ENCODE data around the gene CD59. TPM values are rescaled to one million over a fixed set of nuclear protein-coding genes. Genes with fewer than 3 reads are reported as not detected.

CD59 gene, protein sequence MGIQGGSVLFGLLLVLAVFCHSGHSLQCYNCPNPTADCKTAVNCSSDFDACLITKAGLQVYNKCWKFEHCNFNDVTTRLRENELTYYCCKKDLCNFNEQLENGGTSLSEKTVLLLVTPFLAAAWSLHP
- total RNA-seq = 10 to 100 TPM; 54.1 to 70.5 TPM

DNA sequence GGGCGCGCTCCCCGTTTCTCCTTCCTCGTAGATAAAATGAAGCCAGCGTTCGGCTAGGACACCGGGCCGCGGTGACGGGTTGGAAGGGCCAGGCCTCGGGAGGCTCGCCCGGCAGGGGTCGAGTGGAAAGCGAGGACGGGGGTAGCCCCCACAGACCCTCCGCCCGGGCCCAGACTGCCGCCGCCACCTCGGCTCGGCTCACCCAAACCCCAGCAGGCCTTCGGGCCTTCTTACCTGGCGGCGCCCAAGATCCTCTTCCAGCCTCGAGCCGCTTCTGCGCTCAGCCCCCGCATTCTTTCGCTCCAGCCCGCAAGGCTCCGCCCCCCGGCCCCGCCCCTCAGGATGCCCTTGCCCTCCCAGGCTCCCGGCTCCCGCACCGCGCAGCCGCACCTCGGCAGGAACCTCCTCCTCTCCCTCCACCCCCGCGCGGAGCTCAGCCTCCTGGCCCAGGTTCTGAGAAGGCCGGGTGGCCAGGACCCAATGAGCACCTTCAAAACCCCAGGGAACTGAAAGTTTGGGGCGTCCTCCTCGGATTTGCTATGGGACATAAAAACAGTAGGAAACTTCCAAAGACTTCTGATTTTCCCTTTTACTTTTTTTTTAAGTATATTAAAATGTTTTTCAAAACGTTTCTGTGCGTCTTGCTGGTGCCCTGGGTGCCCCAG, at the start of gene CD59:
CD59 (minus strand) TSS at position 276 of the 665 bp plus-strand sequence. CDS start 13,978 bp downstream, outside the sequence.
- peak; percentile 87 for DNase-seq
- CTCF ChIA-PET = interaction anchor here (0.8 to 1.6 kb wide), 5 partner anchors 10 to 57 kb away, joined by 3 to 5 read pairs (median 3); no protein-coding TSS in a partner anchor
- peak within 1 kb of the TSS; percentile 71 for H3K27ac Mint-ChIP-seq
- H3K4me1 Mint-ChIP-seq = peaks cover 29% of the 10 kb centered on the region
- H3K4me3 Mint-ChIP-seq = peak within 1 kb of the TSS; percentile 82
- H3K9me3 Mint-ChIP-seq (ENCODE audit: low read depth) = no peaks in the 10 kb centered on the region
- peak; percentile 83 for ATAC-seq
- H3K36me3 Mint-ChIP-seq = peaks cover 10% of the 10 kb centered on the region
- peaks cover 37% of the 10 kb centered on the region for H3K27me3 Mint-ChIP-seq

DNA sequence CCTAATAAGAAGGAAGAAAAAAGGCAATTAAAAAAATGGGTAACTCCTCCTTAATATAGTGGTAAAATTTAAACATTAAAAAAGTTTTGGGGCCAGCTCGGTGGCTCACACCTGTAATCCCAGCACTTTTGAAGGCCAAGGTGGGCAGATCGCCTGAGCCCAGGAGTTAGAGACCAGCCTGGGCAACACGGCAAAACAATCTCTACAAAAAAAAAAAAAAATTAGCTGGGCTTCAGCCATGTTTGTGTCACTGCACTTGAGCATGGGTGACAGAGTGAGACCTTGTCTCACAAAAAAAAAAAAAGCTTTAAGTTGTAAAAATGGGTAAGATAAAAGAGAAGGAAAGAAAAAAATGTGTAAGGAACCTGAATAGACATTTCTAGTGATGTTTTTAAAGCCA, 49.4 kb upstream of the CD59 start:
- peaks cover 51% of the 10 kb centered on the region for H3K27me3 Mint-ChIP-seq

DNA sequence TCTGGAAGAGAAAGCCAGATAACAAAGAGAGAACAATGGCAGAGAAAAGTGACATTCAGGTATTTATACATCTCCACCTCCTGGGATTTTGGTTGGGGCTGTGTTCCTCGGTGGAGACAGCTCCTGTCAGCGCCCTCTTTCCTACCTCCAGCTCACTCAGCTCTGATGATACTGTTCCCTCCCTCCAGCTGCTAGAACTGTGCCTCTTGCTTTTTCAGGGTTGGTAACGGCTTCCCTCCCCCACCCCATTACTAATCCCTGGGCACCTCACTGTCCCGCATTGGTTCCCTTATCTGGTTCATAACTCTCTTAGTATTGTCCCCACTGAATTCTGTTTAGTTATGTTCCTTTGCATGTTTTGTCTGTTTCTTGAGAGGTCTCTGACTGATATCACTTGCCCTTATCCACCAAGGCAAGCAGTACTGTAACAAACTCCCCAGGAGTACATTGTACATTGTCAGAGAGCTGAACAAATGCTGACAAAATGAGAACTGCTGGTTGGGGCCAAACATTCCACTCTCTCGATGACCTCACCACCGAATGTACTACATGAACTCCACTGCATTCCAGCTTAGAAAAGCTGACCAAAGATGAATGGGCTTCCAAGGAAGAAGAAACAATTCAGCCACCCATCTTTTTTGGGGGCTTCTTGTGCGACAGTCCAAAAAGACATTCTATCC, 43.8 kb upstream of the CD59 start:
- Mint-ChIP-seq H3K4me3 (no peak overlapping the region), H3K36me3 (no peaks in the 10 kb centered on the region), H3K4me1 (peaks cover 8% of the 10 kb centered on the region), H3K27ac (no peak overlapping the region), H3K27me3 (peaks cover 65% of the 10 kb centered on the region), H3K9me3 (ENCODE audit: low read depth) (no peaks in the 10 kb centered on the region)
- CTCF ChIA-PET = no interaction called here
- ATAC-seq = no peak
- DNase-seq = no peak

More for the DNA sequence above, 49.4 kb upstream of the CD59 start:
- no peaks in the 10 kb centered on the region for H3K36me3 Mint-ChIP-seq
- DNase-seq (no peak), ATAC-seq (no peak)
- CTCF ChIA-PET = interaction anchor here (0.6 to 2.4 kb wide), 3 partner anchors 22 to 94 kb away, joined by 3 to 9 read pairs (median 4); no protein-coding TSS in a partner anchor
- no peaks in the 10 kb centered on the region for H3K9me3 Mint-ChIP-seq (ENCODE audit: low read depth)
- H3K4me3 Mint-ChIP-seq = no peak overlapping the region
- no peak overlapping the region for H3K27ac Mint-ChIP-seq
- H3K4me1 Mint-ChIP-seq = peaks cover 9% of the 10 kb centered on the region

DNA sequence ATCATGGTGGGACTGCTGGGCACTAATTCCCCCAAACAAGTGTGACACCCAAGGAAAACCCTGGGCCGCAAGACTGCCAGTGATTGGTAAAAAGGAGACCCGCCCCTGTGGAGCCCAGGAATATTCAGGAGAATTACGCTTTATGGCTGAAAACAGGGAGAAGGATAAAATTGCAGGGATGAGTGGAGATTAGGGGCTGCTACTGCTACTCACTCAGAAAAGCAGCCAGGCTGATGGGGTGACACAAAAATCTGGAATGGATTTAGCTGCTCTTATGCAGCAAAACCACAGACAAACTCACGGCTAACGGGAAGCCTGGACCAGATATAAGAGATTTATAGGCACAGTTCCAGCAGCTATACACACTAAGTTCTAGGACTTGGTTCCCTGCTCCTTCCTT, 42.5 kb upstream of the CD59 start:
- Mint-ChIP-seq H3K4me3 (no peak overlapping the region), H3K9me3 (ENCODE audit: low read depth) (no peaks in the 10 kb centered on the region), H3K36me3 (no peaks in the 10 kb centered on the region), H3K27me3 (peaks cover 60% of the 10 kb centered on the region), H3K4me1 (peaks cover 11% of the 10 kb centered on the region), H3K27ac (no peak overlapping the region)
- CTCF ChIA-PET = interaction anchor here (1.3 kb wide), 1 partner anchor 28 kb away, joined by 3 read pairs; no protein-coding TSS in a partner anchor
- DNase-seq (no peak), ATAC-seq (no peak)

DNA sequence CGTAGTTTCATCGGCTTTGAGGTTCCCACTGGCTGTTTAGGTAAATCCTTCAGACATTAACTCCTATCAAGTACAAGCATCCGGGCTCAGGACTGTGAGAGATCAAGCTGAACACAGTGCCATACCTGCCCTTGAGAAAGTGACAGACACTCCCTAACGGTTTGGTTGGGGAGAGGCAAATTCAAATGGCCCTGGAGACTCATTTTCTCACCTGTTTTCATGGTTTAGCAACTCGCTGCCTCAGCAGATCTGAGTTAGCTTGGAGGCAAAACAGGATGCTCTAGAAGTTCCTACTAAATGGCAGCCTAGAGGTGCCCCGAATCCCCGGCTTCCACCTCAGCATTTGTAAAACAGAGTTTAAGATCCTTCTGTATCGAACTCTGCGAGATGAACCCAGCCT, 41.7 kb upstream of the CD59 start:
- DNase-seq (no peak), ATAC-seq (no peak)
- H3K36me3 Mint-ChIP-seq = no peaks in the 10 kb centered on the region
- peaks cover 56% of the 10 kb centered on the region for H3K27me3 Mint-ChIP-seq
- H3K4me1 Mint-ChIP-seq = peaks cover 16% of the 10 kb centered on the region
- no peak overlapping the region for H3K27ac Mint-ChIP-seq
- H3K9me3 Mint-ChIP-seq (ENCODE audit: low read depth) = no peaks in the 10 kb centered on the region
- CTCF ChIA-PET = interaction anchor here (0.8 to 1.3 kb wide), 2 partner anchors 29 to 36 kb away, joined by 3 to 4 read pairs; no protein-coding TSS in a partner anchor
- no peak overlapping the region for H3K4me3 Mint-ChIP-seq

DNA sequence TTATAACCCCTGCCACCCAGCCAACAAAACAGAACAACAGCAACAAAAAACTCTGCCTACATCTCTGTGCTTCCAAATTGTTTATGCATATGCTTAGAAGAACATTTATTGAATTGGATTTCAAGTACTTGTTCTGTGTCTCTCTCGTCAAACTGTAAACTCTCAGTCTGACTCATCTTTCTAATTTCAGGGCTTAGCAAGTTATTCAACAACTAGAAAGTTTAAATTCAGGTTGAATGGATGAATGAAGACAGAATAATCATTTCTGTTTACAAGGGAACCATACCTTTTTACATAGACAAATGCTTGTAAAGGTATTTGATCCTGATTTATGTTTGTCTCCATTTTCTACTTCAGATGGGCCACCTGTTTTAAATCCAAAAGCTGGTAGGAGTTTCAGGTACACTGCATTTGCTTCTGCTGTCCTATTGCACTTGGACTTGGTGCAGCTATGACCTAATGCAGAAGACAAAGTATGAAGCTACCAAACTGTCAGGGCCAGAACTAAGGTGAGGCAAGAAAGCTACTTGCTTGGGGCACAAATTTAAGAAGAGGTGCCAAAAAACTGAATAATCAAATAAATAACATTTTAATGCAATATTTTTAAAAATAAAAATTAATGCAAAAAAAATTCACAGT, 39.7 kb upstream of the CD59 start:
- H3K4me1 Mint-ChIP-seq = peaks cover 28% of the 10 kb centered on the region
- DNase-seq = no peak
- H3K27ac Mint-ChIP-seq = no peak overlapping the region
- H3K4me3 Mint-ChIP-seq = no peak overlapping the region
- no peak for ATAC-seq
- H3K9me3 Mint-ChIP-seq (ENCODE audit: low read depth) = no peaks in the 10 kb centered on the region
- no peaks in the 10 kb centered on the region for H3K36me3 Mint-ChIP-seq
- CTCF ChIA-PET = interaction anchor here (1.7 kb wide), 1 partner anchor 416 kb away, joined by 4 read pairs; no protein-coding TSS in a partner anchor
- peaks cover 46% of the 10 kb centered on the region for H3K27me3 Mint-ChIP-seq

DNA sequence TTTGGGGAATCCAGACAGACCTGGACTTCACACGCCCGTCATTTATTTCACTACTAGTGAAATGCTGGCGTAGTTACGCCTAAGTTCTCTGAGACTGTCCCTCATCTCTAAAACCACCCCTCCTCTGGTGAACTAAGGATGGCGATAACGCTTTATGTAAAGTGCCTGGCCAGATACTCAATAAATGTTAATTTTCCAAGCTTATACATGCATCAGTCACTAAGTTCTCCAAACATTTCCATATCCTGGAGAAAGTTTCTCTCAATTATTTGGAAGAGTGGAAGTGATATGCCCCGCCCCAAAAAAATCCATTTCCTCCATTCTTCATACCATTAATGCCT, 39.2 kb upstream of the CD59 start:
- ATAC-seq = no peak
- peaks cover 28% of the 10 kb centered on the region for H3K4me1 Mint-ChIP-seq
- no peak for DNase-seq
- CTCF ChIA-PET = interaction anchor here (0.9 to 1.7 kb wide), 2 partner anchors 9 to 415 kb away, joined by 3 to 4 read pairs; no protein-coding TSS in a partner anchor
- H3K9me3 Mint-ChIP-seq (ENCODE audit: low read depth) = no peaks in the 10 kb centered on the region
- H3K4me3 Mint-ChIP-seq = peak overlapping the region; percentile 93
- H3K27ac Mint-ChIP-seq = no peak overlapping the region
- no peaks in the 10 kb centered on the region for H3K36me3 Mint-ChIP-seq
- H3K27me3 Mint-ChIP-seq = peaks cover 42% of the 10 kb centered on the region

DNA sequence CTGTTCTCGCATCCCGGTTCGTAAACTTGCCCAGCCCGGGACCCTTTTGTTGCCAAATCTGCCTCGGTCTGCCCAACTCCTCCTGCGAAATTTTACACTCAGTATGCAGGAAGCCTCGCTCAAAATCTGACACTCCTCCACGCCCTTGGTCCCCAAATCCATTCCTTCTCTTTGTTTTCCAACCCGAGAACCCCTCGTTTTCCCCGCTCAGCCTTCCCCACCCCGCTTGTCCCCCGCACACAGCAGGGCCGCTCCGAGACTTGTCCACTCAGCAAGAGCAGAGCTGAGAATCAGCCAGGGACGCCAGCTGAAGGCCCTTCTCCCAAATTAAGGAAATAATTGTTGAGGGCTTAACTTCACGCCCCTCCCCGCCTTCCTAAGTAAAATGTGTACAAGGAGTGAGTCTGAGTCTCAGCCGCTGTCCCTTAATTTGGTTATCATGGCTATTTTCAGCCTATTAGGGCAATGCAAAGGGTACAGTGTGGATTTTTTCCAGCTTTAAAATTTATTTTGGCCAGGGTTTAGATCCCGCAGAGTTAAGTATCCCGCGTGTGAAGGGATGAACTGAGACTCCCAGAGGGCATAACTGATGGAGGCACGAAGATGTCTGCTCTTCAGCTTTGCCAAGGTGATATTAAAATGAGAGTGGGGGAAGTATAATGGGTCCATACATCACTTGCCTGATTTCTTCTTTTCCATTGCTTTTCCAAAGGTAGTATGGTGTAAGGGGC, 38.7 kb upstream of the CD59 start:
- peaks cover 36% of the 10 kb centered on the region for H3K27me3 Mint-ChIP-seq
- DNase-seq = no peak
- H3K27ac Mint-ChIP-seq = no peak overlapping the region
- H3K9me3 Mint-ChIP-seq (ENCODE audit: low read depth) = no peaks in the 10 kb centered on the region
- peaks cover 2% of the 10 kb centered on the region for H3K36me3 Mint-ChIP-seq
- CTCF ChIA-PET = interaction anchor here (0.9 to 1.7 kb wide), 2 partner anchors 10 to 415 kb away, joined by 3 to 4 read pairs; no protein-coding TSS in a partner anchor
- ATAC-seq = peak; percentile 6
- peaks cover 28% of the 10 kb centered on the region for H3K4me1 Mint-ChIP-seq
- H3K4me3 Mint-ChIP-seq = peak overlapping the region; percentile 93

DNA sequence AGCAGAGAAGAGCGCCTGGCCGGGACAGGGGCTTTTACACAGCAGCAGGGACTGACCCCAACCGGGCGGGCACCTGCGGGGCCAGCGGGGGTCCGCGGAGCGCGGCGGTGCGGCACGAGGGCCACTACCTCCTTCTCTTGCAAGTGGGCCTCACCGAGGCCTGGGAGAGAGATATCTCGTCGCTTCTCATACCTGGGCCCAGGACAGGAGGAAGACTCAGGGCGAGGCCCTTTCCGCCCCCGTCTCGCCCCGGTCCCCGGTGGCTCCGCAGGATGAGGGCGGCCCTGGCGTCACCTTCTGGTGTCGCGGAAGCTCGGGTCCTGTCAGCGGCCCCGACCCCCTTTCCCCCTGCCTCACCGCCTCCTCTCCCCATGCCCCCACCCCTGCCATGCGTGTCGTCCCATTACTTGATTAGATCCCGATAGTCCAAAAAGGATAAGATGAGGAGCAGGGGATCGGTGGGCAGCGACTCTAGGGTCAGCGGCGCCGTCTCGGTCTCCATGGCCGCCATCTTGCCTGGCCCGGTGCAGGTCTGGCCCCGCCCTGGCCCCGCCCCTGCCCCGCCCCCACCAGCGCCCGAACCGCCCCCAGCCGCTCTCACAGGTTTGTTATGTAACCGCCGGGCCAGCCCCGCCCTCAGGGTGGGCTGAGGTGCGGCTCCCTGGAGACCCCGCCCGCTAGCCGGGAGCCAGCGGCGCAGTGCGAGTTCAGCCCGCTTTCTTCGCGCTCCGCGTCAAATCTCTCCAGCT, 37.9 kb upstream of the CD59 start, which contains the start of gene FBXO3:
FBXO3 (minus strand) TSS at position 534 of the 749 bp plus-strand sequence; CDS start at position 511, 23 bp downstream.
- H3K36me3 Mint-ChIP-seq = peaks cover 7% of the 10 kb centered on the region
- peaks cover 34% of the 10 kb centered on the region for H3K27me3 Mint-ChIP-seq
- H3K27ac Mint-ChIP-seq = peak within 1 kb of the TSS; percentile 91
- DNase-seq = peak; percentile 84
- CTCF ChIA-PET = interaction anchor here (1.0 to 1.7 kb wide), 3 partner anchors 29 to 414 kb away, joined by 3 to 4 read pairs (median 3); no protein-coding TSS in a partner anchor
- H3K4me3 Mint-ChIP-seq = peak within 1 kb of the TSS; percentile 93
- peaks cover 28% of the 10 kb centered on the region for H3K4me1 Mint-ChIP-seq
- H3K9me3 Mint-ChIP-seq (ENCODE audit: low read depth) = no peaks in the 10 kb centered on the region
- peak; percentile 89 for ATAC-seq

DNA sequence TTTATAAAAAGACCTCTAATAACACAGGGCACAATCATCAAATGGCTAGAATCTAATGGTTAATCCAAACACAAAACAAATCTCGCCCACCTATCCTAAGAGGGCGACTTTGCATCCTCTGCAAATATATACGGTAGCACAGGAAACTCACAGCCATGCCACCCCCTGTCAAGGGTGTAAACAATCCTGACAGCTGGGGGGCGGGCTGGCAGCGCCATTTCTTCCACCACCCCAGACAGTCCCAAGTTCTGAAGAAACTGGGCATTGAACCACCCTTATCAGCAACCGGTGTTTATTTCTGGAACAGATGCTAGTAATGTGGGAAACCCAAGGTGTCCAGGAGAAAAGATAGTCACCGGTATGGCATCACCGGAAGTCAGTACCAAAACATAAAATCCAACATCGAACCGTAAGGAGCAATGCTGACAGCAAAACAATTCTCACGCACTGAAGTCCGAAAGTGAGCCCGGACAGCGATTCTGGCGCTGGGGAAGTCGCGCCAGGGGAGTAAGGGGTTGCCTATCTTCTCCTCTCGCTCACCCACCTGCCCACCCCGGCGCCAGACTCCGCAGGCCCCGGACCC, 37.3 kb upstream of the CD59 start:
- CTCF ChIA-PET = interaction anchor here (0.8 to 1.2 kb wide), 3 partner anchors 23 to 34 kb away, joined by 3 read pairs; no protein-coding TSS in a partner anchor
- Mint-ChIP-seq H3K4me3 (peak overlapping the region; percentile 93), H3K4me1 (peaks cover 28% of the 10 kb centered on the region), H3K36me3 (peaks cover 10% of the 10 kb centered on the region), H3K27me3 (peaks cover 28% of the 10 kb centered on the region), H3K9me3 (ENCODE audit: low read depth) (no peaks in the 10 kb centered on the region), H3K27ac (peak overlapping the region; percentile 91)
- DNase-seq (peak; percentile 67), ATAC-seq (peak; percentile 52)

DNA sequence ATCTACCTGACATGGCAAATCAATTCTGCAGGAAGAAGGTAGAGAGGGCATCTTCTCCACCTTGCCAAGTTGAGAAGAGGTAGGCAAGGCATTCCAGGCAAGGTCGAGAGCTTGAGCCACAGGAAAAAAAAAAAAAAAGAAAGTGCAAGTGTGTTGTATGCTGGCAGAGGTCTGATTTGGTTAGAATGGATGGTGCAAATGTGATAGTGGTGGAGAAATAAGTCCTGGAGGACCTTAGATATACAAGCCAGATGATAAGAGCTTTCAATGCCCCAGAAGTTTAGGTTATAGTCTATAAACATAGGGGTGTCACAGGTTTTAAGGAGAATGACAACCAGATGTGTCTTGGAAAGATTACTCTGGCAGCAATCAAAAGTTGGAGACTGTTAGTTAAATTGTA, 36.6 kb upstream of the CD59 start:
- ATAC-seq (no peak), DNase-seq (no peak)
- CTCF ChIA-PET = interaction anchor here (0.8 to 1.2 kb wide), 3 partner anchors 22 to 34 kb away, joined by 3 read pairs; no protein-coding TSS in a partner anchor
- Mint-ChIP-seq H3K4me3 (peak overlapping the region; percentile 93), H3K4me1 (peaks cover 28% of the 10 kb centered on the region), H3K36me3 (peaks cover 12% of the 10 kb centered on the region), H3K9me3 (ENCODE audit: low read depth) (no peaks in the 10 kb centered on the region), H3K27ac (no peak overlapping the region), H3K27me3 (peaks cover 22% of the 10 kb centered on the region)

Data from activated CD8-positive, alpha-beta memory T cell treated with anti-CD3 and anti-CD28 coated beads, Interleukin-2, amount 10 ng/mL, durations not matched to agents 7 days and 5 days (primary cell).